ENCODE measurements around the gene FBXL19.
A peak's percentile ranks its signal among the peaks of the same experiment; 100 is the strongest.

The FBXL19 gene

GRCh38 chr16:30949650-30950515 is 26.5 kb downstream of the FBXL19 start:
- Mint-ChIP-seq H3K27me3 (ENCODE audit: low read depth, poor library complexity) (peaks cover 3% of the 10 kb centered on the region), H3K4me3 (peak overlapping the region; percentile 95)

GRCh38 chr16:30950516-30951065 is 27.2 kb downstream of the FBXL19 start:
- no peak for DNase-seq
- Mint-ChIP-seq H3K27me3 (ENCODE audit: low read depth, poor library complexity) (peaks cover 3% of the 10 kb centered on the region), H3K9me3 (no peaks in the 10 kb centered on the region), H3K36me3 (ENCODE audit: low read depth) (peaks cover 10% of the 10 kb centered on the region), H3K27ac (peak overlapping the region; percentile 85), H3K4me3 (peak overlapping the region; percentile 95), H3K4me1 (peaks cover 55% of the 10 kb centered on the region)
- TF ChIP-seq CTCF (IDR thresholded peaks at IDR 0.05): no peak

More at GRCh38 chr16:30949650-30950515, 26.5 kb downstream of the FBXL19 start:
- Mint-ChIP-seq H3K27ac (peak overlapping the region; percentile 85), H3K36me3 (ENCODE audit: low read depth) (peaks cover 17% of the 10 kb centered on the region), H3K4me1 (peaks cover 55% of the 10 kb centered on the region), H3K9me3 (no peaks in the 10 kb centered on the region)
- no peak for TF ChIP-seq CTCF (IDR thresholded peaks at IDR 0.05)
- DNase-seq: peak; percentile 49

GRCh38 chr16:30951193-30951592 is 27.8 kb downstream of the FBXL19 start:
- TF ChIP-seq CTCF (IDR thresholded peaks at IDR 0.05): no peak
- Mint-ChIP-seq H3K36me3 (ENCODE audit: low read depth) (peaks cover 4% of the 10 kb centered on the region), H3K27ac (no peak overlapping the region), H3K4me3 (no peak overlapping the region), H3K27me3 (ENCODE audit: low read depth, poor library complexity) (peaks cover 3% of the 10 kb centered on the region), H3K4me1 (peaks cover 49% of the 10 kb centered on the region), H3K9me3 (no peaks in the 10 kb centered on the region)
- DNase-seq: no peak

GRCh38 chr16:30951750-30952149 is 28.4 kb downstream of the FBXL19 start:
- Mint-ChIP-seq H3K4me1 (peaks cover 44% of the 10 kb centered on the region), H3K4me3 (no peak overlapping the region), H3K27ac (no peak overlapping the region), H3K36me3 (ENCODE audit: low read depth) (no peaks in the 10 kb centered on the region), H3K9me3 (no peaks in the 10 kb centered on the region), H3K27me3 (ENCODE audit: low read depth, poor library complexity) (no peaks in the 10 kb centered on the region)
- no peak for DNase-seq
- no peak for TF ChIP-seq CTCF (IDR thresholded peaks at IDR 0.05)

- Mint-ChIP-seq H3K27ac (peak overlapping the region; percentile 39), H3K36me3 (ENCODE audit: low read depth) (no peaks in the 10 kb centered on the region), H3K4me1 (peaks cover 34% of the 10 kb centered on the region), H3K4me3 (no peak overlapping the region), H3K9me3 (no peaks in the 10 kb centered on the region), H3K27me3 (ENCODE audit: low read depth, poor library complexity) (no peaks in the 10 kb centered on the region)
- DNase-seq: no peak
- TF ChIP-seq CTCF (IDR thresholded peaks at IDR 0.05): no peak
Measured at GRCh38 chr16:30953111-30953510, 29.7 kb downstream of the FBXL19 start.
